HG03139 (cell line): Measurements from ENCODE around the gene CAMTA1.

Experiments
- ATAC-seq: cut with Tn5 transposase; IDR thresholded peaks from one replicate; pipeline ENCODE4 v1.9.1; 2021; ENCODE audit not compliant: unreplicated experiment

Gene CAMTA1

GRCh38 chr1:7716506-7716905, 931.3 kb downstream of the CAMTA1 start:
- ATAC-seq, result no peak

- ATAC-seq, result no peak
Measured at GRCh38 chr1:7717748-7718368, 932.6 kb downstream of the CAMTA1 start.

- no peak for ATAC-seq
Measured at GRCh38 chr1:7719468-7720094, 934.3 kb downstream of the CAMTA1 start.

- no peak for ATAC-seq
Measured at GRCh38 chr1:7721940-7722669, 936.9 kb downstream of the CAMTA1 start.

GRCh38 chr1:7722670-7723012, 937.4 kb downstream of the CAMTA1 start:
- ATAC-seq, result no peak

- ATAC-seq, result no peak
Measured at GRCh38 chr1:7726623-7727022, 941.4 kb downstream of the CAMTA1 start.

- ATAC-seq, result no peak
Measured at GRCh38 chr1:7727809-7728471, 942.7 kb downstream of the CAMTA1 start.

GRCh38 chr1:7729761-7730160, 944.5 kb downstream of the CAMTA1 start:
- no peak for ATAC-seq

- no peak for ATAC-seq
Measured at GRCh38 chr1:7732331-7732730, 947.1 kb downstream of the CAMTA1 start.

- ATAC-seq, result no peak
Measured at GRCh38 chr1:7733276-7733675, 948.0 kb downstream of the CAMTA1 start.

- ATAC-seq, result no peak
Measured at GRCh38 chr1:7738044-7738443, 952.8 kb downstream of the CAMTA1 start.

- ATAC-seq, result no peak
Measured at GRCh38 chr1:7743346-7743745, 958.1 kb downstream of the CAMTA1 start.

- ATAC-seq, result no peak
Measured at GRCh38 chr1:7744882-7745281, 959.6 kb downstream of the CAMTA1 start.

GRCh38 chr1:7745783-7746182, 960.5 kb downstream of the CAMTA1 start:
- no peak for ATAC-seq

GRCh38 chr1:7747605-7748004, 962.4 kb downstream of the CAMTA1 start:
- ATAC-seq, result no peak

GRCh38 chr1:7749126-7749525, 963.9 kb downstream of the CAMTA1 start:
- no peak for ATAC-seq

GRCh38 chr1:7751174-7751573, 965.9 kb downstream of the CAMTA1 start:
- no peak for ATAC-seq

- no peak for ATAC-seq
Measured at GRCh38 chr1:7752512-7753417, 967.5 kb downstream of the CAMTA1 start.

- no peak for ATAC-seq
Measured at GRCh38 chr1:7753641-7754040, 968.4 kb downstream of the CAMTA1 start.

- no peak for ATAC-seq
Measured at GRCh38 chr1:7754234-7754633, 969.0 kb downstream of the CAMTA1 start.

- ATAC-seq, result no peak
Measured at GRCh38 chr1:7755448-7755847, 970.2 kb downstream of the CAMTA1 start.
